SK-N-SH treated with all-trans-retinoic acid at 6 μM for 48 hours (cell line): ENCODE measurements around the gene YWHAB.
"Not testable (repeated sequence)": the region's sequence is repeated elsewhere in the genome, so short reads cannot be mapped to it uniquely, and the experiment has no call there.

Experiments
- ARNTL ChIP-seq: fragments of 450-650 bp; formaldehyde crosslinking; IDR thresholded peaks from 2 replicates; pipeline ENCODE4 v1.5.0; 2020; ENCODE audit warnings: low read depth, mild to moderate bottlenecking, moderate library complexity, borderline replicate concordance
- BACH2 ChIP-seq: fragments of 250-450 bp; sonication (Bioruptor Pico); IDR thresholded peaks from 2 replicates; pipeline ENCODE4 v1.9.0; 2021; ENCODE audit warnings: mild to moderate bottlenecking, borderline replicate concordance
- CREB5 ChIP-seq: fragments of 250-450 bp; sonication (Bioruptor Pico); IDR thresholded peaks from 2 replicates; pipeline ENCODE4 v1.5.1; 2020; ENCODE audit warnings: low read depth, mild to moderate bottlenecking, moderate library complexity
- GLIS3 ChIP-seq: fragments of 250-450 bp; sonication (Bioruptor Pico); IDR thresholded peaks from 2 replicates; pipeline ENCODE4 v1.5.0; 2020; ENCODE audit warnings: mild to moderate bottlenecking, moderate library complexity
- OSR1 ChIP-seq: fragments of 250-450 bp; sonication (Bioruptor Pico); IDR thresholded peaks from 2 replicates; pipeline ENCODE4 v1.8.0; 2022; ENCODE audit warnings: moderate library complexity, mild to moderate bottlenecking, inconsistent platforms
- PATZ1 ChIP-seq: fragments of 250-450 bp; sonication (Bioruptor Pico); IDR thresholded peaks from 2 replicates; pipeline ENCODE4 v1.8.0; 2020; ENCODE audit warnings: mild to moderate bottlenecking, moderate library complexity, borderline replicate concordance
- RARB ChIP-seq: fragments of 250-450 bp; sonication (Bioruptor Pico); IDR thresholded peaks from 2 replicates; pipeline ENCODE4 v1.8.0; 2021; ENCODE audit warnings: mild to moderate bottlenecking, moderate library complexity
- TCF4 ChIP-seq: fragments of 250-450 bp; sonication (Bioruptor Pico); IDR thresholded peaks from 2 replicates; pipeline ENCODE4 v1.8.0; 2021; ENCODE audit warnings: mild to moderate bottlenecking, moderate library complexity, borderline replicate concordance
- TOX ChIP-seq: fragments of 250-450 bp; sonication (Bioruptor Pico); IDR thresholded peaks from 2 replicates; pipeline ENCODE4 v1.8.0; 2021; ENCODE audit warnings: mild to moderate bottlenecking, moderate library complexity, borderline replicate concordance
- ZC3H10 ChIP-seq: fragments of 250-450 bp; sonication (Bioruptor Pico); IDR thresholded peaks from 2 replicates; pipeline ENCODE4 v1.5.1; 2021; ENCODE audit warnings: mild to moderate bottlenecking, moderate library complexity
- ZFP3 ChIP-seq: fragments of 250-450 bp; sonication (Bioruptor Pico); IDR thresholded peaks from 2 replicates; pipeline ENCODE4 v1.5.0; 2020; ENCODE audit warnings: mild to moderate bottlenecking, moderate library complexity
- ZFP30 ChIP-seq: fragments of 450-650 bp; formaldehyde crosslinking; IDR thresholded peaks from 2 replicates; pipeline ENCODE4 v1.5.0; 2022; ENCODE audit warnings: mild to moderate bottlenecking, moderate library complexity
- ZNF8 ChIP-seq: fragments of 450-650 bp; formaldehyde crosslinking; IDR thresholded peaks from 2 replicates; pipeline ENCODE4 v1.5.0; 2020; ENCODE audit warnings: mild to moderate bottlenecking, moderate library complexity
- TF ChIP-seq, protein P1 (sequence below): fragments of 250-450 bp; sonication (Bioruptor Pico); IDR thresholded peaks from 2 replicates; pipeline ENCODE4 v1.8.0; 2021; ENCODE audit warnings: low read depth, mild to moderate bottlenecking, moderate library complexity, borderline replicate concordance

DNA sequence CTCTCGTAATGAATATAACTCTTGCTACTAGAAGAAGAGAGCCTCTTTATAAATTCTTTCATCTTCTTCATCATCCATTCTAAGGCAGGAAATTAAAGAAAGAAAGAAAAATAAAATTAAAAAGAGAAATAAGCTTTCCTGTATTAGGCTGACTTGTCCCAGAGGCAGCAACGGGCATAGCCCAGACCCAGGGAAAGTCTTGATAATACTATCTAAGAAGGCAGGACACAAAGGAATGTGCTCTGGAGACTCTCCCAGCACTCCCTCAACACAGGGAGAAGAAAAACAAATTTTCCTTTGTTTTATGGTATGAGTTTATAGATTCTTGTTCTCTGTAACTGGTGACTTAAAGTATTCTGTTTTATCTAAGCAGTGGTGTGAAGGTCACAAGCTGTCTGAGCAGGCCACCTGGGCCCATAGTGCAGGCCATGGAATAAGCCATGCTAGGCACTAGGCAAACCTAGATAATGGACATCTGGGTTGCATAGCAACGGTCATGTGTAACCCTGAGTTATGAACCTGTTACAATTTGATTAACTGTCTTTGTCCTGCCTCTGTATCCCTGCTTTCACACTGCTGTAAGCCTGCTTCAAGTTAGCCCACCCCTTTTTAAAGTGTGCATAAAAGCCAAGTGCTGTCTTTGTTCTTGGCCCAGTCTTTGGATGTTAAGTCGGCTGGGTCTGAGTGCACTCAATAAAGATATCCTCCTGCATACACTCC is 22.0 kb upstream of the YWHAB start:
- TF ChIP-seq GLIS3 (CRISPR knock-in tag); TOX (CRISPR knock-in tag); ARNTL (CRISPR knock-in tag); ZFP30 (CRISPR knock-in tag); PATZ1 (CRISPR knock-in tag); ZNF8 (CRISPR knock-in tag); RARB (CRISPR knock-in tag); ZFP3 (CRISPR knock-in tag); ZC3H10; CREB5; OSR1 (CRISPR knock-in tag); TCF4 (CRISPR knock-in tag); BACH2 (CRISPR knock-in tag): not testable (repeated sequence)
- TF ChIP-seq, protein P1, sequence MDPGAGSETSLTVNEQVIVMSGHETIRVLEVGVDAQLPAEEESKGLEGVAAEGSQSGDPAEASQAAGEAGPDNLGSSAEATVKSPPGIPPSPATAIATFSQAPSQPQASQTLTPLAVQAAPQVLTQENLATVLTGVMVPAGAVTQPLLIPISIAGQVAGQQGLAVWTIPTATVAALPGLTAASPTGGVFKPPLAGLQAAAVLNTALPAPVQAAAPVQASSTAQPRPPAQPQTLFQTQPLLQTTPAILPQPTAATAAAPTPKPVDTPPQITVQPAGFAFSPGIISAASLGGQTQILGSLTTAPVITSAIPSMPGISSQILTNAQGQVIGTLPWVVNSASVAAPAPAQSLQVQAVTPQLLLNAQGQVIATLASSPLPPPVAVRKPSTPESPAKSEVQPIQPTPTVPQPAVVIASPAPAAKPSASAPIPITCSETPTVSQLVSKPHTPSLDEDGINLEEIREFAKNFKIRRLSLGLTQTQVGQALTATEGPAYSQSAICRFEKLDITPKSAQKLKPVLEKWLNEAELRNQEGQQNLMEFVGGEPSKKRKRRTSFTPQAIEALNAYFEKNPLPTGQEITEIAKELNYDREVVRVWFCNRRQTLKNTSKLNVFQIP (CRISPR knock-in tag) = not testable (repeated sequence)
